HS-5 (cell line): Measurements from ENCODE around the gene ANKEF1.
"Not testable (repeated sequence)": the region's sequence is repeated elsewhere in the genome, so short reads cannot be mapped to it uniquely, and the experiment has no call there.

Experiments used
- DNase-seq: peaks from one replicate; pipeline ENCODE4 v3.0.0-alpha.2; 2012; ENCODE audit warnings: low read depth

Gene ANKEF1

DNA sequence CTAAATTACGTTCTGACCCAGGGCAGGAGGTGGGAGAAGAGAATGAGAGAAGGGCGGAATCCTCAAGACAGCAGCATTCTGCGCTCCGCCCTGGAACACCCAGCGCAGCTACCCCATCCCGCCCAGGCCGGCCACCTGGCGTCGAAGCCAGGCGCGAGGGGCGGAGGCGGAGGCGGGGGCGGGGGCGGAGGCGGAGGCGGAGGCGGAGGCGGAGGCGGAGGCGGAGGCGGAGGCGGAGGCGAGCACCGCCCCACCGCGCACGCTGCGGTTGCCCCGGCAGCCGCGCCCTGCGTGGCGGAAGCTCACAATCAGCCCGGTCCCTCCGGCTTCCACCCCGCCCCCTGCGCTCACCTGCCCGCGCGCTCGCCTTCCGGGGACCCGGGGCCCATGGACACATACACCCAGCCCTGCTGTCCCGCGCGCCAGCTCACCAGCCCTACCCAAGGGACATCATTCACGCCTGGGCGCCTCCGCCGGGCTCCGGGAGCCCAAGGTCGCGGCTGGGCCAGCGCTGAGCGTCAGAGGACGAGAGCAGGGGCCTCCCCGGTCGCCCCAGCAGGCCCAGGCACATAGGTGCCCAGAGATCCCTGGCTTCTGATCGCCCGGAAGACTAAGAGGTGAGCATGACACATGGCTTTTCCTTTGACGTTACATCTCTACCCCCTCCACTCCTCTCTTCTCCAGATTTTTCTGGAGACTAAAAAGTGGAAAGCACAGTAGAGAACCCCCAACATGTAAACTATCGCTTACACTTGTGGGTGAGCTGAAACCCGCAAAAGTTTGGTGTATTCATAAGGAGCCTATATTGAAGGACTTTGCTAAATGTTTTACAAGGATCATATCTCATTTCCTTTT lies at the start of gene ANKEF1:
ANKEF1 (plus strand) TSS at position 271 of the 855 bp plus-strand sequence. CDS start 3,315 bp downstream, outside the sequence.
- DNase-seq, result peak; percentile 6

DNA sequence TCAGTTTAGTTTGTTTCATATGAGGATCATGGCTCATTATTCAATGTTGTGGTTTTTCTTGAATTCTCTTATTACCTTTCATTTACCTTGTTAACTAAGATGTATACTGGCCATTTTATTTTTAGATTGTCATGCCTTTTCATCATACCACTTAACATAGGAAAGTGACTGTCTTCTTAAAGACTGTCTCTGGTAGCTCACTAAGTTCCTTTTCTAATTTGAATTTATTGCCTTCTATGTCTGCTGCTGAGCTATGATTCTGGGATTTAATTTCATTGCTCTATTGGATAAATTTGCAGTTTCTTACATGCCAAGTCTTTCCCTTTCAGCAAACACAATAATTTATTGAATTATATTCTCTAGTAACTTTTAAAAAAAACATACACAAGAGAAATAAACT lies 49.5 kb upstream of the ANKEF1 start:
- no peak for DNase-seq

DNA sequence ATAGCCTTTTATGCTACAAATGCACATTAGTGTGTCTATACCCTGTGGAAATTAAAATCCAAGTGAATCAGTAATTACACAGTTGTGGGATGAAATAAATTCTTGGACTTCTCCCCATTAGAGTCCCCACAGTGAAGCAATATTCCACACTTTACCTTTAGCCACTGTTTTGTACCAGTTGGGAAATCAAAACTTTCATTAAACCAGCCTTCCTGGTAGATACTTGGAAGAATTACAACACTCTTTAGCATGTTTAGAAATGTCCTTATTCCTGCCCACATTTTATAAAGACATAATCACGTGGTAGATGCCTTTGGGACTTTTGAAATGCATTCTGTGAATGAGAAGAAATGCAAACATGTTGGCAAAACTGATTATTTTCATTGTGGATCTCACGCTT lies 49.0 kb upstream of the ANKEF1 start:
- DNase-seq, result no peak

DNA sequence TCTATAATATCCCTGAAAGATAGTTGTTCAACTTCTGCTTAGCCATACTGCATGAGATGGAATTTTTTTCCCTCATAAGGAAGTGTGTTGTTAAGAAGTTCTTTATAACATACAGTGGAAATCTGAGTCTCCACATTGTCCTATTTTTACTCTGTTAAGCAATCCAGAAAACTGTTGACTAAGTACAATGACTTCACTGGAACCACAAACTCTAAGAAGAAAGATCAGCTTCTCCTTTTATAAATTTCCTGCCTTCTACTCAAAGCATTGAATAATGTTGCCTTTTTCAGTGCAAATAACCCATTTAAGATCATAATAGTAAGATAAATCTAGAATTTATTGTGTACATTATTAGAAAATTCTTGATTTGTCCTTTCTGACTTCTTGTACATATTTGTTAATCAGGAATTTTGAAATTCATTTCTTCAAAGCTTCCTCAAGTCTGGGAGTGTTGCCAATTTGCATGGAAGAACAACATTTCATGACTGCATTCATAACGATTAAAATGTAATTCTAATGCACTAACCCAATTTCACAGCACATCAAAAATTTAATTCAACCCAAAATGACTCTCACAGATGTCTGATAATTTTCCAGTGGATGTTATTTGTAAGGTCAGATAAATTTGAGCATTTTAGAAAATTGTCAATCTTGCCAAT lies 45.6 kb upstream of the ANKEF1 start:
- peak; percentile 31 for DNase-seq

DNA sequence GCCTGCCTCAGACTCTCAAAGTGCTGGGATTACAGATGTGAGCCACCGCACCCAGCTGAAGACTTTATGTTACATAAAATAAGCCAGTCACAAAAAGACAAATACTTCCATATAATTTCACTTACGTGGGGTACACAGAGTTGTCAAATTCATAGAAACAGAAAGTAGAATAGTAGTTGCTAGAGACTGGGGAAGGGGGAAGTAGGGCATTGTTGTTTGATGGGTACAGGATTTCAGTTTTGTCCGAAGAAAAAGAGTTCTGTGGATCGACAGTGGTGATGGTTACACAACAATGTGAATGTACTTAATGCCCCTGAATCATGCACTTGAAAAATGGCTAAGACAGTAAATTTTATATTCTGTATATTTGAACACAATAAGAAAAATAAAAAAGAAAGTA lies 41.6 kb upstream of the ANKEF1 start:
- no peak for DNase-seq

DNA sequence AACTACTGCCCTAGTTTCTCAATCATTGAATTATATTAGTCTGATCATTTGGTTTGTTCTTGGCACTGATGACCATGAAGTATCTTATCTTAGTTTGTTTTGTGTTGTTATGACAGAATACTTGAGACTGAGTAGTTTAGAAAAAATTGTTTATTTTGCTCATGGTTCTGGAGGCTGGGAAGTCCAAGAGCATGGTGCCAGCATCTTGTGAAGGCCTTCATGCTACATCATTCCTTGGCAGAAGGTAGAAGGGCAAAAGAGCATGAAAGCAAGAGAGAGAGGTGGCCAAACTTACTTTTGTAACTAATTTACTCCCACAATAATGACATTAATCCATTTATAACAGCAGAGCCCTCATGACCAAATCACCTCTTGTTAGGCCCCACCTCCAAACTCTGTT lies 40.1 kb upstream of the ANKEF1 start:
- DNase-seq, result no peak

DNA sequence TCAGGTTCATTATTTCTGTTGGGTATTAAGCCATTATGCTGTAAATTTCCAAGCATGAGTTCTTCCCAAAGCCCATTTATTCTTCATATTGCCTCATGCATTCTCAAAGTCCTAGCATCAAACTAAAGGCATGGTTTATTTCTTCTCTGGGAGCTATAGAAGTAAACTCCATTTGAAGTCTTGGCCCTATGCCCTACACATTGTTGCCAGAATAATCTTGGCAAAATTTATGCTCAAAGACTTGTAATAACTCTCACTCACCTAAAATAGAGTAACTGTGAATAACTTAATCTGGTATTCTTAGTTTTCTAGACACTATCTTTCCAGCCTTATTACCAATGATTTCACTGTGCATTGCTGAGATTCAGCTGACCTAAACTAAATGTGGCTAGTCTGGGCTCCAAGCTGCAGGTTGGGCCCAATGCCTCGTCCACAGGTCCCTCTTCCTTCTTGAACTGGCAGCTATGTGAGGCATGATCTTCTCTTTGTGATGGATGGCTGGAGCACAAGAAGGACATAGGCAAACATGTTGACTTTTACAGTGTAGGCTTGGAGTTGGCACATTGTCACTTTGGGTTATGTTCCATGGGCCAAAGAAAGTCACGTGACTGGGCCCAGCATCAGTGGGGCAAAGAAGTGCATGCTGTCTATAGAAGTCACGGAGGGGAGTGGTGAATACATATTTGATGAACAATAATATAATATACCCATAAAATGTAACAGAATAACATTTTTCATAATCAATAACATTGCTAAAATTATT lies 39.1 kb upstream of the ANKEF1 start:
- no peak for DNase-seq

DNA sequence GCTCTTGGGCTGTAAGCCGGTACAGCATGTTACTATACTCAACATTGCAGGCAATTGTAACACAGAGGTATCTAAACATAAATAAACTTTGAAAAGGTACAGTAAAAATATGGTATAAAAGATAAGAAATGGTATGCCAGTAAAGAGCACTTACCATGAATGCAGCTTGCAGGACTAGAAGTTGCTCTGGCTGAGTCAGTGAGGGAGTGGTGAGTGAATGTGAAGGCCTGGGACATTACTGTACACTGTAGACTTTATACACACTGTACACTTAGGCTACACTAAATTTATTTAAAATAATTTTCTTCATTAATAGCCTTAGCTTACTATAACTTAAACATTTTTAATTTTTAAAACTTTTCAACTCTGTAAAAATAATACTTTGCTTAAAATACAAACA lies 37.8 kb upstream of the ANKEF1 start:
- DNase-seq, result no peak

DNA sequence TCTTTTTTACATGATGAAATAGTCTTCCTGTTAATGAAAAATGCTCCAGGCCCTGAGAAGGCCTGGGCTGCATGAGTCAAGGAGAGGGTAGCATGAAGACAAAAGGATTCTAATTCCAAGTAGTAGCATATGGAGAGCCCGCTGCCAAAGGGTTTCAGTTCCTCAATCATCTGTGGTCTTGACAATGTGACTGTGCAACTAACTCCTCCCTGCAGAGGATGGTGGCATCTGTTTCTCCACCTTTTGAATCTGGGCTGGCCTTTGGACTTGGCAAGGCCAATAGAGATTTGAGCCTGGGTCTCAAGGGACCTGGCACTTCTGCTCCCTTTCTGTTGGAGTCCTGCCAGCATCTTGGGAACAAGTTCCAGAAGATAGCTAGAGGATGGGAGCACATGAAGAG lies 35.1 kb upstream of the ANKEF1 start:
- DNase-seq, result no peak

DNA sequence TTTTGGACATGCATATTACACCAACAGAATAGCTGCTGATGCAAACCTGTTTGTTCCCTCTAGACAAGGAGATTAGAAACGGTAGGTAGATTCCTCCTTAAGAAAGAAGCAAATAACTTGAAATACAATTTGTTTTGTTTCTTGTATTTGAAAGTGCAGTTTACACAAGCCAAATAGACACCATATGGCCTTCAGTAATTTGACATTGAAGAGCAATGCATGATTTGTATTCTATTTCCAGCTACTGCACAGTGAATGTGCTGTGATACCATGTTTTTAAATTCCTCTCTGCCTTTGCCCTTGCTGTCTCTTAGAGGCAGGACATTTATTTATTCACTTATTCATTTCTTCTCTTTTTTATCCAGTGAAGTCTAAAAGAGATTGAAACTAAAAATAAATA lies 31.9 kb upstream of the ANKEF1 start:
- DNase-seq, result no peak

DNA sequence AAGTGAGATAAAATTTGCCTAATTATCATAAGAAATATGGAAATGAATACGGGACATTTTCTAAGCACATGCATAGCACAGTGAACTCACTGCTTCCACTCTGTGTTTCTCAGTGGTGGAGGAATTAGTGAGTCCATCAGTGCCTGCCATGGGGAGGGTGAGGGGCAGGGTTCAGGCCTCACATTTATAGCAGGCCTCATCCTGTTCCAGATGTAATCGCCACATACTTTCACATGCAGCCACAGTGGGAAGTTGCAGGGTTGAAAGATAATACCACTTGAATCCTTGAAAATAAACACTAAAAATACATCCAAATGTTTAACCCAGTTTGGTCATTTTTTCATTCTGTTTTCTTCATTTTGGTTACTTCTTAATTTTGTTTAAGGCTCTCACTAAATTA lies 29.9 kb upstream of the ANKEF1 start:
- DNase-seq, result no peak

DNA sequence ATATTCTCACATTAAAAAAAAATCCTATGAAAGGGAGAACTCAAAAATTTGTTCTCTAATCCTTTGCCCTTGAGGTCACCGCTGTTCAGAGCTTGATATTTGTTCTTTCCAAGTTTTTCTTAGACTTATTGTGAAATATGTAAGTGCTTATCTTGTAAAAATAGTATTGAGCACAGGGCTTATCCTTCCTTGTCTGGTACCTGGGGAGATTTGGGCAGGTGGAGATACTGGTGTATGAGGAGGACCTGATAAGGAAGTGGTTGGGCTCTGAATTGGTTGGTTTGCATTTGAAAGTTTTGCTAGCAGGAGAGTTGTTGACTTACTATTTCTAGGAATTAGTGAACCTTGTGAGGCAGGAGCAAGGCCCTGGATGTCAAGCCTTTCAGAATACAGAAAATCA lies 28.9 kb upstream of the ANKEF1 start:
- no peak for DNase-seq

DNA sequence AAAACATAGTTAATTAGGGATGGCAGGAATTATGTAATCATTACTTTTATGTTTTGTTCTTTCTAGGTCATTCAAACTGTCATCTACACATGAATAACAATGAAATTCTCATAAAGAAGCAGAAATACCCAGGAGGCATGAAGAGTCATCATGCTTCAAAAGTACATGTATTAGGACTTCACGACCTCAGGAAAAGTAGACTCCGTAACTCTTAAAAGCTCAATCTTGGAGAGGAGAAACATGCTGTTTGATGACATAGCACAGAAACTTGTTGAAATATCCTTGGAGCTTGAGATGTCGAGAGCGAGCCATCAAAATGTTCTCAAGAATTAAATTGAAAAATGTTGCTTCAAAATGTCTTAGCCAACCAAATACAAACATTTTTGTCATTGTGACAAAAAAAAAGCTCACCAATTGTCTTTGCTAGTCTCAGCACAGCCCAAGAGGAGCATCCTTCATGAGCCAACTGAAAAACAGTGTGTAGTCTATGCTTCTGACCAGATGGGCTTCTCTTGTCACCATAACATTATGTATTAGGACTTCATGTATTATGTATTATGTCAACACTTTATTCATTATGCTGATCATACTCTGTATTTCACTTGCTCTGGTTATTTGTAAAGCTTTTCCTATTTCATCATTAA lies 28.2 kb upstream of the ANKEF1 start:
- no peak for DNase-seq

DNA sequence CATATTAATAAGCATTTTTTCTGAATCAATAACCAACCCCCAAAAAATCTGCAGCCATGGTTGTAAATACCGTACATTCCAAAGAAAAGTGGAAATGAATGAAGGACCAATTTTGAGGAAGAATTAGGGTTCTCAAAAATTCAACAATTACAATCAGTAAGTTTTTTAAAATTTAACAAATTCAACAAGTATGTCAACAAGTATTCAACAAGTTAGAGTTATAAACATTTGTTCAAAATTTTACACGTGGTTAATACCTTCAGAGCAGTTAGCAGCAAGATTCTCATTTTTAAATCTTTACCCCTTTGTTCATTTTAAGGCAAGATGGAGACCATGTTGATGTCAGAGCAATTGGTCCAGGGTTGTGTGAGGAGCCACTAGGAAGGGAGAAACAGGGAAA lies 27.6 kb upstream of the ANKEF1 start:
- no peak for DNase-seq

DNA sequence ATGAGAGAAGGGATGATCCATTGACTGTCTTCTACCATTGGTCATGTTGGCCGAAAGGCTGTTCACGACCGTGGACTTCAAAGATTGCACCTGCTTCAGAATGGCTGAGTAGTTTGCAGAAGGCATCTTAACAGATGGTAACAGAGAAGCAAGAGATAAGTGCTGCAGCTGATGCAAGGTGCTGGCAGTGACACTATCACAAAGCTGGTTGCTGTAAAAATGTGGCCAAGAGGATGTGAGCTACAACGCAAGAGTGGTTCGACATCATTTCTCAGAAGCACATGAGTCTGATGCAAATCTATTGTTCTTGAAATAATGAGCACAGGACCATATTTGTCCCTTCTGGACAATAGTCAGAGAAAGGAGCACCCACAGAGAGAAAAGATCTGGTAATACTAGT lies 27.0 kb upstream of the ANKEF1 start:
- DNase-seq, result no peak

DNA sequence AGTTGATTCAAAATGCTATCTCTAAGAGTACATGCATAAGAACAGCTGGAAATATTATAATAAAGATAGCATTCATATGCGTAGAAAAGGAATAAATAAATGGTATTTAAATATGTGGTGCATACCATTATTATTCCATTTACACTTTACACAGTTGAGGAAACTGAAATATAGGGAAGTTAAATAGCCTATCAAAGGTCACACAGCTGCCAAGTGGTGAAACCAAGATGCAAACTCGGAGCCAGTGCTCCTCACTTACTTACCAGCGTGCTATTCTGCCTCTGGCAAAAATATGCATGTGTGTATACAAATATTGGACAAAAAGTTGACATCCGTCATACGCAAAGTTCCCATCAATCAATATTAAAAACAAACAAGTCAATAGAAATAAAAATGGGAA lies 22.3 kb upstream of the ANKEF1 start:
- no peak for DNase-seq

DNA sequence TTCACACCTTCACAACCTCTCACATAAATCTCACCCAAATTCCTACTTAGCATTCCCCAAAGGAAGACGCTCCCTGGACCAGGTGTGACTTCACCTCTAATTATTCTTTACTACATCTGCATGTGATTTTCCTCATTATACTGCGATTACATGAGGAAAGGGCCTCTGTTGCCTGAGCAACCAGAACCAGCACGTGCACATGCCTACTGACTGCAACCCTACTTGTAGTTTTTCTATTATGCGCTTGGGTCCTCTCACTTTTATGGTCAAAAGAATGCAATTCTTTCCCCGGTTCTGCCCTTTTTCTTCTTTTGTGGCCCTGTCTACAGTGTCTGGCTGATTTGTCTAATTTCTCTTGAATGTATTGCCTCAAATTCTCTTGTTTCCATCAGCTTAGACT lies 20.4 kb upstream of the ANKEF1 start:
- no peak for DNase-seq

DNA sequence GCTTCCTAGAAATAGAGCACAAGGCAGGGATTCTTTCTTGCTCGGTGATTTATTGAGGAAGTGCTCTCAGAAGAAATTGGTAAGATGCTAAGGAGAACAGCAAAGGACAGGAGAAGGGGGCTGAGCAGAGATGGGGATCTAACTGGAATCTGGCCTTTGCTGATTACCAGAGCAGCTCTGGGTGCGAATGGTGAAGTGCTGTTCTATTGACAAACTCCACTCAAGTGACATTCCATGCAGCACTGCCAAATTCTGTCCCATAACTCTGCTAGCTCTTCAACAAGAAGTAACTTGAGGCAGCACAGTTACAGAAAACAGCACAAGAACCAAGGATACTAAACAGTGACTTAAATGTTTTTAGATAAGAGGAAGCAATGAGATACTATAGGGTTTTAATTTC lies 13.8 kb upstream of the ANKEF1 start:
- no peak for DNase-seq

DNA sequence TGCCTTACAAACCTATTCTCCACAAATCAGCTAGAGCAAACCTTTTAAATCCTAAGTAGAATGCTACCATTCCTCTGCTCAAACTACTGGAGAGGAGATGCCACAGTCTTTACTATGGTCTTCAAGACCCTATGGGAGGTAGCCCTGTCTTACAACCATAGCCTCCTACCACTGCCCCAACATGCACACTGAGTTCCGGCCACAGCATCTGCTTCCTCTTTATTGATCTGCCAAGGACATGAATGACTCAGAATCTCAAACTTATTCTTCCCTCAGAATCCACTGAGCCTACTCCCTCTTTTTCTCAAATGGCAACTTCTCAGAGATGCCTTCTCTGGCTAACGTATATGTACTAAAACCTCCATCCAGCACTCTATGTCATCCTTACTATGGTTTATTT lies 12.2 kb upstream of the ANKEF1 start:
- DNase-seq, result no peak

DNA sequence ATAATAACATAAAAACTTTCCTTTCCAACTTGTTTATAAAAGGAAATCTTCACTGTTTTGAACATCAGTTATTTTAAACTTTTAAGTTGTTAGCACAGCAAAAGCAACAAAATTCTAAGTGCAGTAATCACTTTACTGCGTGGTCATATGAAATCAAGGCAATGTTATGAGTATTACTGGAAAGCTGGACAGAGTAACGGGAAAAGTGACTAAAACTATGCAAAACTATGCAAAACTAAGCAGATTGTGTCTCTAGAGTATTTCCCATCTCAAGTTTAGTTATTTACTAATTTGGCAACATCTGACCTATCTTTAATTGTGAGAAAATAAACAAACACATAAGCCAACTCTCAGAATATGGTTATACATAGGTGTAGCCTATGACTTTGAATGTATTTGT lies 10.9 kb upstream of the ANKEF1 start:
- DNase-seq, result no peak

DNA sequence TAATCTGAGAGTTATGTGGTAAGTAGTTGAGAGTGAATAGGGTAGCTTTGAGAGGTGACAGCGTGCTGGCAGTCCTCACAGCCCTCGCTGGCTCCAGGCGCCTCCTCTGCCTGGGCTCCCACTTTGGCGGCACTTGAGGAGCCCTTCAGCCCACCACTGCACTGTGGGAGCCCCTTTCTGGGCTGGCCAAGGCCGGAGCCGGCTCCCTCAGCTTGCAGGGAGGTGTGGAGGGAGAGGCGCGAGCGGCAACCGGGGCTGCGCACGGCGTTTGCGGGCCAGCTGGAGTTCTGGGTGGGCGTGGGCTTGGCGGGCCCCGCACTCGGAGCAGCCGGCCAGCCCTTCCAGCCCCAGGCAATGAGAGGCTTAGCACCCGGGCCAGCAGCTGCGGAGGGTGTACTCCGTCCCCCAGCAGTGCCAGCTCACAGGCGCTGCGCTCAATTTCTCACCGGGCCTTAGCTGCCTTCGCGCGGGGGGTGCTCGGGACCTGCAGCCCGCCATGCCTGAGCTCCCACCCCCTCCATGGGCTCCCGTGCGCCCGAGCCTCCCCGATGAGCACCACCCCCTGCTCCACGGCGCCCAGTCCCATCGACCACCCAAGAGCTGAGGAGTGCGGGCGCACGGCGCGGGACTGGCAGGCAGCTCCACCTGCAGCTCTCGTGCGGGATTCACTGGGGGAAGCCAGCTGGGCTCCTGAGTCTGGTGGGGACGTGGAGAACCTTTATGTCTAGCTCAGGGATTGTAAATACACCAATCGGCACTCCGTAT lies 3.2 kb upstream of the ANKEF1 start:
- DNase-seq, result not testable (repeated sequence)

DNA sequence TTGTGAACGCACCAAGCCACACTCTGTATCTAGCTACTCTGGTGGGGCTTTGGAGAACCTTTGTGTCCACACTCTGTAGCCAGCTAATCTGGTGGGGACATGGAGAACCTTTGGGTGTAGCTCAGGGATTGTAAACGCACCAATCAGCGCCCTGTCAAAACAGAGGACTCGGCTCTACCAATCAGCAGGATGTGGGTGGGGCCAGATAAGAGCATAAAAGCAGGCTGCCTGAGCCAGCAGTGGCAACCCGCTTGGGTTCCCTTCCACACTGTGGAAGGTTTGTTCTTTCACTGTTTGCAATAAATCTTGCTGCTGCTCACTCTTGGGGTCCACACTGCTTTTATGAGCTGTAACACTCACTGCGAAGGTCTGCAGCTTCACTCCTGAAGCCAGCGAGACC lies 2.5 kb upstream of the ANKEF1 start:
- DNase-seq, result not testable (repeated sequence)
